Stomach smooth muscle (tissue), 2 donors: ENCODE measurements around the gene SLC16A12.
"Not testable (repeated sequence)": the region's sequence is repeated elsewhere in the genome, so short reads cannot be mapped to it uniquely, and the experiment has no call there.

ENCODE experiments used
- H3K27ac ChIP-seq: one replicate; pipeline ENCODE4 v1.7.0; 2013; ENCODE audit warnings: mild to moderate bottlenecking, low read length, inconsistent platforms
- H3K27me3 ChIP-seq, 2 donors: one replicate each; pipeline ENCODE4 v1.7.0; 2013; ENCODE audit warnings: low read length in 2 of 2; ENCODE audit not compliant: insufficient read depth in 2 of 2, control insufficient read depth in 1 of 2
- H3K36me3 ChIP-seq, 2 donors: one replicate each; pipeline ENCODE4 v1.7.0; 2013; ENCODE audit warnings: low read length in 2 of 2; ENCODE audit not compliant: control insufficient read depth in 2 of 2, insufficient read depth in 2 of 2
- H3K4me1 ChIP-seq: one replicate; pipeline ENCODE4 v1.7.0; 2013; ENCODE audit warnings: low read length; ENCODE audit not compliant: control insufficient read depth, insufficient read depth
- H3K4me3 ChIP-seq, 2 donors: one replicate each; pipeline ENCODE4 v1.7.0; 2013; ENCODE audit warnings: low read length in 2 of 2
- H3K9ac ChIP-seq, 2 donors: one replicate each; pipeline ENCODE4 v1.7.0; 2013; ENCODE audit warnings: low read length in 2 of 2, mild to moderate bottlenecking in 1 of 2
- H3K9me3 ChIP-seq, 2 donors: one replicate each; pipeline ENCODE4 v1.7.0; 2013; ENCODE audit warnings: low read length in 2 of 2; ENCODE audit not compliant: control insufficient read depth in 2 of 2
- donor health status: healthy.
- donor health status: Pancreatic carcinoma.

The SLC16A12 gene

GRCh38 chr10:89547853-89548513 is 12.6 kb upstream of the SLC16A12 start:
- Histone ChIP-seq H3K36me3 (no peaks in the 10 kb centered on the region), H3K27me3 (no peaks in the 10 kb centered on the region), H3K27ac (no peak overlapping the region), H3K4me3 (no peak overlapping the region), H3K9ac (no peak overlapping the region), H3K4me1 (no peaks in the 10 kb centered on the region), H3K9me3 (no peaks in the 10 kb centered on the region)

- H3K9ac ChIP-seq, H3K4me3 ChIP-seq, H3K9me3 ChIP-seq, H3K27ac ChIP-seq, H3K27me3 ChIP-seq, H3K36me3 ChIP-seq, H3K4me1 ChIP-seq: not testable (repeated sequence)
Observed at GRCh38 chr10:89546651-89547050, 11.3 kb upstream of the SLC16A12 start.

- Histone ChIP-seq H3K9ac (no peak overlapping the region), H3K27me3 (peaks cover 0 to 2% of the 10 kb centered on the region in 2 donors)
Observed at GRCh38 chr10:89543841-89544240, 8.4 kb upstream of the SLC16A12 start.

GRCh38 chr10:89540420-89540949 is 5.1 kb upstream of the SLC16A12 start:
- Histone ChIP-seq H3K27ac (no peak overlapping the region), H3K27me3 (peaks cover 4 to 12% of the 10 kb centered on the region in 2 donors), H3K9me3 (no peaks in the 10 kb centered on the region), H3K9ac (no peak overlapping the region), H3K36me3 (no peaks in the 10 kb centered on the region), H3K4me1 (no peaks in the 10 kb centered on the region), H3K4me3 (no peak overlapping the region)

More at GRCh38 chr10:89543841-89544240, 8.4 kb upstream of the SLC16A12 start:
- Histone ChIP-seq H3K36me3 (no peaks in the 10 kb centered on the region), H3K9me3 (no peaks in the 10 kb centered on the region), H3K27ac (no peak overlapping the region), H3K4me1 (no peaks in the 10 kb centered on the region), H3K4me3 (no peak overlapping the region)

GRCh38 chr10:89537364-89537763 is 2.0 kb upstream of the SLC16A12 start:
- no peak overlapping the region for H3K9ac ChIP-seq
- no peak overlapping the region for H3K27ac ChIP-seq
- peaks cover 16 to 38% of the 10 kb centered on the region in 2 donors for H3K27me3 ChIP-seq
- no peaks in the 10 kb centered on the region for H3K9me3 ChIP-seq
- H3K4me1 ChIP-seq: peaks cover 6% of the 10 kb centered on the region
- no peaks in the 10 kb centered on the region for H3K36me3 ChIP-seq
- no peak overlapping the region for H3K4me3 ChIP-seq

GRCh38 chr10:89536013-89536354 is 590 bp upstream of the SLC16A12 start:
- Histone ChIP-seq H3K4me1 (peaks cover 6% of the 10 kb centered on the region), H3K36me3 (no peaks in the 10 kb centered on the region), H3K27ac (no peak overlapping the region), H3K4me3 (peak overlapping the region; percentile 9 to 52), H3K9ac (no peak overlapping the region), H3K9me3 (no peaks in the 10 kb centered on the region), H3K27me3 (peaks cover 23 to 39% of the 10 kb centered on the region in 2 donors)

- Histone ChIP-seq H3K9ac (no peak overlapping the region), H3K27ac (no peak overlapping the region), H3K9me3 (no peaks in the 10 kb centered on the region), H3K27me3 (peaks cover 23 to 39% of the 10 kb centered on the region in 2 donors), H3K36me3 (no peaks in the 10 kb centered on the region), H3K4me1 (peaks cover 6% of the 10 kb centered on the region), H3K4me3 (peak overlapping the region in 1 of 2 donors; percentile 57)
Observed at GRCh38 chr10:89534826-89535166, 598 bp downstream of the SLC16A12 start.

- peaks cover 23 to 39% of the 10 kb centered on the region in 2 donors for H3K27me3 ChIP-seq
- no peak overlapping the region for H3K9ac ChIP-seq
- H3K27ac ChIP-seq: no peak overlapping the region
- H3K9me3 ChIP-seq: no peaks in the 10 kb centered on the region
- H3K4me3 ChIP-seq: no peak overlapping the region
- H3K4me1 ChIP-seq: peaks cover 6% of the 10 kb centered on the region
- no peaks in the 10 kb centered on the region for H3K36me3 ChIP-seq
Observed at GRCh38 chr10:89532476-89532875, 2.9 kb downstream of the SLC16A12 start.

- Histone ChIP-seq H3K9ac (no peak overlapping the region), H3K4me3 (no peak overlapping the region), H3K9me3 (no peaks in the 10 kb centered on the region), H3K27ac (no peak overlapping the region), H3K36me3 (no peaks in the 10 kb centered on the region), H3K27me3 (peaks cover 23 to 38% of the 10 kb centered on the region in 2 donors), H3K4me1 (peaks cover 6% of the 10 kb centered on the region)
Observed at GRCh38 chr10:89531359-89531758, 4.0 kb downstream of the SLC16A12 start.

- H3K9ac ChIP-seq, H3K9me3 ChIP-seq, H3K4me1 ChIP-seq, H3K4me3 ChIP-seq, H3K36me3 ChIP-seq, H3K27ac ChIP-seq: not testable (repeated sequence)
- peaks cover 17 to 23% of the 10 kb centered on the region in 2 donors for H3K27me3 ChIP-seq
Observed at GRCh38 chr10:89529711-89530110, 5.7 kb downstream of the SLC16A12 start.

- Histone ChIP-seq H3K4me1 (no peaks in the 10 kb centered on the region), H3K9me3 (no peaks in the 10 kb centered on the region), H3K9ac (no peak overlapping the region), H3K36me3 (no peaks in the 10 kb centered on the region), H3K27me3 (peaks cover 0 to 1% of the 10 kb centered on the region in 2 donors), H3K4me3 (no peak overlapping the region), H3K27ac (no peak overlapping the region)
Observed at GRCh38 chr10:89526358-89526757, 9.0 kb downstream of the SLC16A12 start.
